GM18861 (cell line): ENCODE measurements around the gene MRPL24.
"Not testable (repeated sequence)": the region's sequence is repeated elsewhere in the genome, so short reads cannot be mapped to it uniquely, and the experiment has no call there.

Experiments used
- ATAC-seq: cut with Tn5 transposase; IDR thresholded peaks from one replicate; pipeline ENCODE4 v1.9.1; 2021; ENCODE audit not compliant: unreplicated experiment

MRPL24 gene

DNA sequence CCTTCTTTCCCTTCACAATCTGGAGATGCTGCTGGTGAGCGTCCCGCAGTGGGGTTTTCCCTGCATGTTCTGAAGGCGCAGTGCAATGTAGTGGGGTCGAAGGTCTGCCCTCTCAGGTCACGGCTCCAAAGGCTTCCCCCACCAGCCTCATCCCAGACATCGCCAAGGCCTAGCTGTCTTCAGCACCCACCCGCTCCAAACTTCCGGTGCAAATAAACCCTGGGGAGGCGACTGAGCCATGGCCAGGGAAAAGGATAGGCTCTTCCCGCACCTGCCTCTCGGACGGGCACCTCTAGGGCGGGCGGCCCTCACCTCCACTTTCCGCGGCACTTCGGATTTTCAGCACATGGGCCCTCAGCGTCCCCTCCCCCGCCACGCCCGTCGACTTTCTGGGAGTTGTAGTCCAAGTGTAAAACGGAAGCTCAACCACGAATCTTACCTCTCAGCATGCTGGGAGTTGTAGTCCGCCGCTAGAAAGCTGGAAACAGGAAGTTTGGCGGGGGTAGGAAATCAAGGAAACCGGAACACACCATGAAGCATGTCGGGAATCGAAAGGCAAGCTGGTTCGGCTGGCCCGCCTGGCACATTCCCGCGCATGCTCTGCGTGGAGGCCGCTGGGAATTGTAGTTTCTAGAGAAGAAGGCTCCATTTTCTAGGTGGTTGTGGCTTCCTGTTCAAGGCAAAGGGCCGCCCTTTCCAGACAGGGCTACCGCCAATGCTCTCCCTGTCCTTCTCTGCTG is at the start of gene MRPL24:
TSS of gene MRPL24 (minus strand) at position 348 of the 740 bp plus-strand sequence. CDS start 2,384 bp downstream, outside the sequence.
- peak; percentile 82 for ATAC-seq

DNA sequence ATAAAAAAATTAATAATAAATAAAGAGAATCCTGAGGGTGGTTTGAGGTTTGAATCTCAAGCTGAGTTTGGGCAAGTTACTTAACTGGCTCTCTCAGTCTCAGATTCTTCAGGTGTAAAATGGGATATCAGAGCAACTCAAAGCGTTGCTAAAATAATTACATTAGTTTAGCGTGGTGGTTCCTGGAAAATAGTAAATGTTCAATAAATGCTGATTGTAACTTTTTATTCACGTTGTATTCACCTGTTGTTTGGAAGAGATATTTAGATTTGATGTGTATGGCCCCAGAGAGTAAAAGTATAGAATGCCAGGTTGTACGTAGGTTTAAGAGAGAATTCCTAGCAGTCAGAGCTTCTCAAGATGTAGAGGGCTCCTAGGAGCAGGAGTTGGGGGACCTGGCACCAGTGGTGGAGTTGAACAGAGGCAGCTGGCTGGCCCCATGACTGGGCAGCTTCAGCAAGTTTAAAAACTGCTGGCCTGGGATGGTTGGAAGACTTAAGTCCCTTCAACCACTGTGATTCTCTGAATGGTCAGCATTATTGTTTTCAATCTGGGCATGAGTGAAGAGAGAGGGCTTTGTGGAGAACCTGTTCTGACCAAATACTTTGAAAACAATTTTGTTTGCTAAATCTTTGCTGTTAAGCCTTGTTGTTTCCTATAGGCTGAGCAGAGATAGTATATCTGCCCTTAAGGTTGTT is 48.9 kb upstream of the MRPL24 start:
- ATAC-seq = no peak

DNA sequence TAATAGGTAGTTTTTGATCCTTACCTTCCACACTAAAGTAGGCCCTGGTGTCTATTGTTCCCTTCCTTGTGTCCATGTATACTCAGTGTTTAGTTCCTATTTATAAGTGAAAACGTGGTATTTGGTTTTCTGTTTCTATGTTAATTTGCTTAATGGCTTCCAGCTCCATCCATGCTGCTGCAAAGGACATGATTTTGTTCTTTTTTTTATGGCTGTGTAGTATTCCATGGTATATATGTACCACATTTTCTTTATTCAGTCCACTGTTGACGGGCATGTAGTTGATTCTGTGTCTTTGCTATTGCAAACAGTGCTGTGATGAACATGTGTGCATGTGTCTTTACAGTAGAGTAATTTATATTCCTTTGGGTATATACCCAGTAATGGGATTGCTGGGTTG is 47.2 kb upstream of the MRPL24 start:
- no peak for ATAC-seq

DNA sequence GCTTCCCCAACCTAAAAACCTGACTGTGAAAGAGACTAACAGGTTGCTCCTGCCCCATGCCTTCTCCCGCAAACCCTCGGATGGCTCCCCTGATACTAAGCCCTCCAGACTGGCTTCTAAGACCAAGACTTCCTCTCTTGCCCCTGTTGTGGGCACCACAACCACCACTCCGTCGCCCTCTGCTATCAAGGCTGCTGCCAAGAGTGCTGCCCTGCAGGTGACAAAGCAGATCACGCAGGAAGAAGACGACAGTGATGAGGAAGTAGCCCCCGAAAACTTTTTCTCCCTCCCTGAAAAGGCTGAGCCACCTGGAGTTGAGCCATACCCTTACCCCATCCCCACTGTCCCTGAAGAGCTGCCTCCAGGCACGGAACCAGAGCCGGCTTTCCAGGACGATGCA is 45.8 kb upstream of the MRPL24 start:
- ATAC-seq = no peak

DNA sequence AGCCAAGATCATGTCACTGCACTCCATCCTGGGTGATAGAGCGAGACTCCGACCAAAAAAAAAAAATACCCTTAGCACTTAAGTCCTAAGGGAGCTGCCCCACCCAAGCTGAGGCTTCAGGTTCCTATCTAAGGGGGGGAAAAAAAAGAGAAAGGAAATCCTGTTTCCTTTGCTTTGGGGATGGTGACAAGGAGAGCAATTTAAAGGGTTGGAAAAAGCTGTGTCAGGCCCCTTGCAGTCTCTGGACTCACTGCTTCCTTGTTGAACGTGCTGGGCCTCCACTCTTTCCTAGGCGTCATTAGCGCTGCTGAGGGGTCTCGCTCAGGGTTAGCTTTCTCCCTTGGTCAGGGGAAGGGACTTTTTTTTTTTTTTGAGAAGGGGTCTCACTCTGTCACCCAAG is 44.6 kb upstream of the MRPL24 start:
- no peak for ATAC-seq

DNA sequence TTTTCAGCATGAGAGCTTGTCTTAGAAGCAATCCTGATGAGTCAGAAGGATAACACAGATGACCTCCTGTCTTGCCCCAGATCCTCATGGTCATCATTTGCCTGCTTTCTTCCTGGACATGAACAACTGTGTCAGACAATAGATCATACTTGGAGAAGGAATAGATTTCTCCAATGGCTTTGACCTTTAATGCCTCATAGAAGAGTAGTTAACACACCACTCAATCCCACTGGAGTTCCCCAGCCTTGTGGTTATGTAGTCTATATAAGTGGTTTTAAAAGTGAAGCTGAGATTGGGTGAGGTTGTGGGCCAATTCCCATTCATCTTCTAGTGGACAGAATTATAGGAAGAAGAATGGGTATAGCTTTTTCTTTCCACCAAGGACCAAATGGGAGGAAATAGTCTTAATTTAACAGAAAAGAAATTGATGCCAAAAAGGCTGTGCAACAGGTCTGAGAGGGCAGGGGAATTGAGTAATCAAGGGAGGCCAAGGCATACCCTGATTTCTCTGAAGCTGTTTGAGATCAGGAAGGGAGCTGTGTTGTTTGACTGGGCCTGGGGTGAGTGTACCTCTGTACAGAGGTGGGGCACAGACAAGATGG is 40.8 kb upstream of the MRPL24 start:
- no peak for ATAC-seq

DNA sequence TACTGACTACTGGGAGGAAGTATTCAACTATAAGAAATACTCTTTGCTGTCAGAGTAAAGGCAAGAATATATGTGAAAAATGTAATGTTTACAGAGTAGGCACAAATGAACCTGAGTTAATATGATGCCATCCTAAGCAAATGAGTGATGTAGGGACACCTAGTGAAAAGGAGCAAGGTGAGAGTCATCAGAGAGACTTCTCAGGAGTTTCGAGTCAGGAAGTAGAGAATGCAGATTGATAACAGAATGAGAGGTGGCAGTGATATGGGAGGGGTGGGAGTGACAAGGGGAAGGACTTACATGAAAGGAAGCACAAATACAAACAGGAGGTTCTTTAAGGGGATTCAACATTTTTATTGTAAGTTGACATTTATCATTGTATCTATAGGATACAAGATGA is 36.7 kb upstream of the MRPL24 start:
- no peak for ATAC-seq

DNA sequence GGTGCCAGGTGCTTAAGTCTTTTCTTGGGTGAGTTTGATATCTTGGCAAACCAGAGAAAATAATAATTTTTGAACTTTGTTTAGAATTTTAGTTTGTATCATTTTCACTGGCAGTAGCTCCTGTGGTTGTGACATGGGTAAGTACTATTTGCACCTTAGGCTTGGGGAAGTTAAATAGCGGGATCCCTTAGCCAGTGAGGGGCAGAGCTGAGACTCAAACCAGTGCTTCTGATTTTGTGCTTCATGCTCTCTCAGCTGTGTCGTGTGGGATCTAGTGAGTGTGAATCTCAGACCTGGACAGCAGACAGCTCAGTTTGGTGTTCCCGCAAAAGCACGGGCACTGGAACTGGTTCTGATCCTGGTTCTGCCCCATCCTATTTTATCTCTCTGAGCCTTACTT is 36.1 kb upstream of the MRPL24 start:
- ATAC-seq = no peak

DNA sequence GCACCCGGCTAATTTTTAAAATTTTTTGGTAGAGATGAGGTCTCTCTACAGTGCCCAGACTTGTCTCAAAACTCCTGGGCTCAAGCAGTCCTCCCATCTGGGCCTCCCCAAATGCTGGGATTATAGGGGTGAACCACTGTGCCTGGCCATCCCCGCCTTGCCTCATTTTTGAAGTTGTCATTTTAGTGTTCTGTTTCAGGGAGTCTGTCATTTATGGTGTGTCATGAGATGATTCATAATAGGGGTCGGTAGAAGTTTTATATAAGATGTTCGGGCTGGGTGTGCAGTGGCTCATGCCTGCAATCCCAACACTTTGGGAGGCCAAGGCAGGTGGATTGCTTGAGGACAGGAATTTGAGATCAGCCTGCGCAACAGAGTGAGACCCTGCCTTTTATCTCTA is 34.9 kb upstream of the MRPL24 start:
- no peak for ATAC-seq

DNA sequence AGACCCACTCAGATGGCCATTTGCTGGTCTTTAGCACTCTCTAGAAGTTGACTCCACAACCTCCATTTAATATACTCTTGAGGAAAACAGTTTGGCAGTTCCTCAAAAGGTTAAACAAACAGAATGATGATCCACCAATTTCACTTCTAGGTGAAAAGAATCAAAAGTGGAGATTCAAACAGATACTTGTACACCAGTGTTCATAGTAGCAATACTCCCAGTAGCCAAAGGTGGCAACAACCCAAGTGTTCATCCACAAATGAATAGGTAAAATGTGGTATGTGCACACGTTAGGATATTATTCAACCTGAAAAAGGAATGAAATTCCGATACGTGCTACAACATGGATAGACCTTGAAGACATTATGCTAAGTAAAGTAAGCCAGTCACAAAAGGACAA is 32.7 kb upstream of the MRPL24 start:
- no peak for ATAC-seq

DNA sequence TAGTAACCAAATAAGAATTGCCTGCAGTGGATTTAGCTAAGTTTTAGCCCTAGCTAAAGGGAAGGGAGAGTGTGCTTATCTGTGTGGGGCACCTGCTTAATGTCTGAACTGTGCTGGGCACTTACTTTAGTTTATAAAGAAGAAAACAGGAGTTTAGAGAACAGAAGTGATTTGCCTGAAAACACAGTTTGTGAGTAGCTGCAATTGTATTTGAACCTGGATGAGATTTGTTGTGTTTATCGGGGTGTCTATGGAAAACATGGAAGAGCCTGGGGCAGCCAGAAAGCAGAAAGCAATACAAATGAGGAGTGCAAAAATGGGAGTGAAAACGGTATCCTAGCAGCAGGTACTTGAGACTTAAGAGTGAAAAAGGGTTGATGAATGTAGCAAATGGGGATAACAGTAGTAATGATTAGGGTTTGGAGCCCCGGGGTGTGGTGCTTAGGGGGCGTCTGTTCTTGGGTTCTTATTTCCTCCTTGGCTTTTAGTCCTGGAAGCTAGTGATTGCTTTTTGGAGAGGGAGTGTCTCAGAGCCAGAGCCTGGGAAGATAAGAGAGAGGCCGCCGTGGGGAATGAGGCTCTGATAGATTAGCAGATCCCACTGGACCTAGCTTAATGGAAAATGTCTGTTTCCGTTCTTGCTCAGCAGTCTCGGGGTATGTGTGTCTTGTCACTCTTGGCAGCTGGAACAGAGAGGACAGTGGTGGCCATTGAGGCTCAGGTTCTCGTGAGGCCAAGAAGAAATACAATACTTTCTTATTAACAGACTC is 32.0 kb upstream of the MRPL24 start:
- ATAC-seq = no peak

DNA sequence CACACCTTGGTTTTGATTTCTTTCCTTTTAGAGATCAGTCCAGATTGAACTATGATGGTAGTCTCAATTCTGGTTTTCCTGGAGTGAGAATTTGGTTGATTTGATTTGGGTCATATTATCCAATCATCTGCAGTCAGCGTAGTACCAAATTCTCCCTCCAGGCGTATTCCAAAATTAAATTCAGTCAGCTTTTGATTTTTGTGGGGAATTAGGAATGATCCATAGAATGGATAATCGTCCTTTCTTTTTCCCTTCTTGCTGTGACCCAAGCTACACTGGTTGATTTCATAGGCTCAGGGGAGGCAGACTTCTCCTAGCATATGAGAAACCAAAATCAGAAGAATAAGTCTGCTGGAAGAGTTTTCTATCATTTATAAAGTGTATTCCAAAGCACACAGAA is 31.3 kb upstream of the MRPL24 start:
- ATAC-seq = no peak

DNA sequence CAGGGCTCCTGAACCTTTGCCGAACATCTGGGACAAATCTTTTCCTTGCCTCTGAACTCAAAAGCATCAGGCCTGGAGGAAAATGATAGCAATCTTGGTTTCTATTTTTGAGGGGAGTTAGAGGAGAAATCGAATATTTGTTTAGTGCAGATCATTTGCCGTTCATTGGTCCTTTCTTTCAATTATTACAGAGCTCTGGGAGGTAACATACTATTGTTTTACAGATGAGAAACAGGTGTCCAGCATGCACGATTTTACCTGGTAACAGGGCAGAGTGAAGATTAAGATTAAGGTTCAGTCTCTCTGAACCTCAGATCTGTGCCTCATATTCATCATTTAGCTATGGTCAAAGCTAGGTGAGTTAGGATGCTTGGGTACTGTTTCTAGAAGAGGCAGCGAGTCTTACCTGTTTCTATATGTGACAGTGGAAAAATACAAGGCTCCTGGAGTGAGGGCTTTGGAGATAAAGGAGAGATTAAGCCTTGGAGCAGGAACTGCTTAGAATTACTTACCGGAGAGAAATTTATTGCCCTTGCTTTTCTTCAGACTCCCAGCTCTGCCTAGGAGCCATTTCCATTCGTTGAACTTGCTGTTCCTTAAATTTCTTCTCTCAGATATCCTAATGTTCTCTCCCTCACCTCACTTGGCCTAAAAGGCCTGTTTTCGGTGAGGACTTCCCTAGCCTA is 27.9 kb upstream of the MRPL24 start:
- ATAC-seq = no peak

DNA sequence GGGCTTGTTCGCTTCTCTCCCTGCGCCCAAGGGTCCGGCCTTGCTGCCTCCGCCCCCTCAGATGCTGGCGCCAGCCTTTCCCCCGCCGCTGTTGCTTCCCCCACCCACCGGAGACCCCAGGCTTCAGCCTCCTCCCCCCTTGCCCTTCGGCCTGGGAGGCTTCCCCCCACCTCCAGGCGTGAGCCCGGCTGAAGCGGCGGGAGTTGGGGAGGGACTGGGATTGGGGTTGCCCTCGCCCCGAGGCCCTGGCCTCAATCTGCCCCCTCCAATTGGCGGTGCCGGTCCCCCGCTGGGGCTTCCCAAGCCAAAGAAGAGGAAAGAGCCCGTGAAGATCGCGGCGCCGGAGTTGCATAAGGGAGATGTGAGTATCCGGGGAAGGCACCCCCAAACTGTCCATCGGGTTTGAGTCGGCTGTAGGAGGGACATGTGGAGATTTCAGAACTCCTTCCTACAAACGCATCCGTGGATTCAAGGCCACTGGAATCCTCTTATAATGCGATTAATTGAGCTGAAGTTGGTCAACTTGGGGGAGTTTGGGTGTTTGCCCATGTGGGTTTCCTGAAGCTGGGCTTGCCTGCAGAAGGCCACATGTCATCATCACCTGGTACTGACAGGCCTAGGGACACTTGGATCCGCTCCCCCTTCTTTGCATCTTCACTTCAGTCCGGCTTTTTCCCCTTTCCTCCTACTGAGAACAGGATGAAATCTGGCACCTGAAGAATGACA is 27.2 kb upstream of the MRPL24 start:
- no peak for ATAC-seq

DNA sequence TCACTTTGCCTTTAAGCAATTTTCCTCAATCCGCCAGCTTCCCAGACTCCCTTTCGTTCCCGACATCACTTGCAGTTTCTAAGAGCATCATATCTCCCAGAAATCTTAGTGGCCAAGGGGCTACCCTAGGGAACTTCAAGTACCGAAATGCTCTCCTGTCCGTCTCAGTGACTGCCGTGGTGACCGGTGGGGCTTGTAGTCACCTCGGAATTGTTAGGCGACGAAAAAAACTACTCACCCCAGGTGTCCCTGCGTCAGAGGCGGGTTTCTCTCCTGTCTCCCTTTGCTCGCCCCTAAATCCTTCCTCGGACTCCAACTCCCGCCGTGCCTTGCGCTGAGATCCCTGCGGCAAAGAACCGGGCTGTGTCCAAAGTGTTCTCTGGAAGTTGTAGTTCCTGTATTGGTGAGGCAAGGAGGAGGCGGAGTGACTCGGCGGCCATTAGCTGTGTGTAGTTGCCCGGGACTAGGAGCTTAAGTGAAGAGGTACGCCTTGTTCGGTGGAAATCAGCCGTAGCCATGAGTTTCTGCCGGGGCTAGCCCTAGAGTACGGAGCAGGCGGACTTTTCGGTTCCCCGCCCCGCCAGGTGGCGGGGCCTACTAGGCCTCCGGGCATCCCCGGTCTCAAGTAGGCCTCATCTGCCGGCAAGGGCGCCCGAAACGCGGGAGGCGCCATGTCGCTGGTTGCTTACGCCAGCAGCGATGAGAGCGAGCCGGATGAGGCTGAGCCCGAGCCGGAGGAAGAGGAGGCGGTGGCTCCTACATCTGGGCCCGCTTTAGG is 26.4 kb upstream of the MRPL24 start, which contains the start of gene PRCC:
TSS of gene PRCC (plus strand) at position 435 of the 778 bp plus-strand sequence. CDS start at position 672, 237 bp downstream.
- peak; percentile 89 for ATAC-seq

DNA sequence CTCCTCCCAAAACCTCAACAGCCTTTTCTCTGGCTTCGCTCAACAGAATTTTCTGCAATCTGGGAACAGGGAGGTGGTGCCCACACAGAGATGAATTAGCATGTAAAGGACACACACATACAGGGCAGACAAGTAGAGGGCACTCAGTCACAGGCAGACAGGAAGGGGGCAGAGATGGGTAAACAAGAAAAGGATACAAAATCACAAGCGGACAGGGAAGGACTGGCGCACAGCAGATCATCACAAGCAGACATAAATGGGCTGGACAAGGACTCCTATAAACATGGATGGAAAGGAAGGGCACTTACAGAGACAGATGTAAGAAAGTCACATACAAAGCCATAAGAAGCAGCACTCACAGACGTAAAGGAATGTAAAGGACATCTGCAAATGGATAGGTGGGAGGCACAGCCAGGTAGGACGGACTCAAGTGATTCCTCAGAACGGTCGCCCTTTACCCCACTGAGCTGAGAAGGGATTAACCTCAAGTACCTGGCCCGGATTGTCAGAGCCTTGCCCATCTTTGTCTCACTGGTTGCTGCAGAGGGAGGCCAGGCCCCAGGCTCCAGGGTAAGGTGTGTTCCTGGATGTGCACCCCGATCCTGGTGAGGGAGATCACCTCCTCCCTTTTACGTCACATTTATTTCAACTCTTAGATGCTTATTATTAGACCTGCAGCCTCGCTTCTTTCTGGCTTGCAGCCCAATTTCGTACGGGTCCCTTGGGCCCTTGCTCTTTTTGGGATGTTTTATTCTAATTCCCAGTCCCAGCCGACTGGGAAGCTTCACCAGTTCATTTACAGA is 25.6 kb upstream of the MRPL24 start:
- ATAC-seq = no peak

DNA sequence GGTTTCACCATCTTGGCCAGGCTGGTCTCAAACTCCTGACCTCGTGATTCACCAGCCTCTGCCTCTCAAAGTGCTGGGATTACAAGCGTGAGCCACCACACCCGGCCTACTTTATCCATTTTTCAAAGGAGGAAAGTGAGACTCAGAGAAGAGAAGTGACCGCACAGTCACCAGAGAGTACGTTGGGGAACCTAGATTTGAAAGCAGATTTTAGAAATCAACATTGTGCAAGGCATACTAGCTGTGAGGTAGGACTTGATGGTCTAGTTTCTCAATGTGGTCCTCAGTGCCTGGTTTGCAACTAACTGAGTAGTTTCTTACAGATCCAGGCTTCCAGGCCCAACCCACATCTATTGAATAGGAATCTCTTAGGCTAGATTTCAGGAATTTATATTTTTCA is 24.8 kb upstream of the MRPL24 start:
- no peak for ATAC-seq

DNA sequence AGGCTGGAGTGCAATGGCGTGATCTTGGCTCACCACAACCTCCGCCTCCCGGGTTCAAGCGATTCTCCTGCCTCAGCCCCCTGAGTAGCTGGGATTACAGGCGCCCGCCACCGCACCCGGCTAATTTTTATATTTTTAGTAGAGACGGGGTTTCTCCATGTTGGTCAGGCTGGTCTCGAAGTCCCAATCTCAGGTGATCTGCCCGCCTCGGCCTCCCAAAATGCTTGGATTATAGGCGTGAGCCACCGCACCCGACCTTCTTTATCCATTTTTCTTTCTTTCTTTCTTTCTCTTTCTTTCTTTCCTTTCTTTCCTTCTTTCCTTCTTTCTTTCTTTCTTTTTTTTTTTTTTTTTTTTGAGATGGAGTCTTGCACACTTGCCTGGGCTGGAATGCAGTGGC is 24.2 kb upstream of the MRPL24 start:
- ATAC-seq = not testable (repeated sequence)

DNA sequence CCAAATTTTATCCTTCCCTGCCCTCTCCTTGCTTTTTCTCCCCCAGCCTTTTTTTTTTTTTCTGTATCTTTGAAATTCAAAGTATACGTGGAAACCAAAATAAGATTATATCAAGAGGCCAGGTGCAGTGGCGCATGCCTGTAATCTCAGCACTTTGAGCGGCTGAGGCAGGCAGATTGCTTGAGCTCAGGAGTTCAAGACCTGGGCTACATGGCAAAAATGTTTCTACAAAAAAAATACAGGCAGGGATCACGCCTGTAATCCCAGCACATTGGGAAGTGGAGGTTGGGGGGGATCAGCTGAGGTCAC is 19.9 kb upstream of the MRPL24 start:
- no peak for ATAC-seq
